Pancreas (tissue), 10 donors: Measurements from ENCODE around the gene CRYAA. TPM values are rescaled to one million over a fixed set of nuclear protein-coding genes. Genes with fewer than 3 reads are reported as not detected.
"Not testable (repeated sequence)": the region's sequence is repeated elsewhere in the genome, so short reads cannot be mapped to it uniquely, and the experiment has no call there.

Experiments
- ATAC-seq, 4 donors: fragments of 200-7000 bp; cut with Tn5 transposase; one replicate each; pipeline versions ENCODE4 v1.8.0 to v1.9.1; 2020; ENCODE audit warnings: mild to moderate bottlenecking in 4 of 4, moderate library complexity in 4 of 4
- DNase-seq, 6 donors: peaks; one replicate each; pipeline ENCODE4 v3.0.0-alpha.2; 2020
- FAIRE-seq: peaks from 2 replicates; lab custom pipeline; 2012; peaks lifted over from hg19 to GRCh38; lab: Jason Lieb, UNC
- H3K27ac ChIP-seq, 4 donors: fragments of 200-600 bp; sonication (generic); 1 replicate in 3 of 4; 2 replicates in 1 of 4; pipeline versions ENCODE4 v1.5.0 to v1.8.0; 2020
- H3K27me3 ChIP-seq, 4 donors: fragments of 200-600 bp; one replicate each; pipeline ENCODE4 v1.8.0; 2021
- H3K36me3 ChIP-seq, 3 donors: fragments of 200-600 bp; sonication (generic) in 1 of 3; one replicate each; pipeline versions ENCODE4 v1.5.0 to v1.8.0; 2020 to 2021
- H3K4me1 ChIP-seq, 3 donors: fragments of 200-600 bp; one replicate each; pipeline ENCODE4 v1.8.0; 2021
- H3K4me3 ChIP-seq, 4 donors: fragments of 200-600 bp; sonication (generic) in 2 of 4; one replicate each; pipeline versions ENCODE4 v1.5.0 to v1.8.0; 2020 to 2021
- H3K9me3 ChIP-seq, 4 donors: fragments of 200-600 bp; one replicate each; pipeline ENCODE4 v1.8.0; 2021
- WGBS, 2 donors: extraction: QIAGEN DNeasy Blood & Tissue Kit; methylation state at CpG; one replicate each; pipeline ENCODE4 v1.1.7; 2013; 5-methylcytosine and 5-hydroxymethylcytosine counted together
- intact Hi-C, 3 donors: fragments of 100-400 bp; cut with DNase I; formaldehyde crosslinking; loops; one replicate each; pipeline versions ENCODE4 v1.11.1 to v1.14.2; 2022
- polyA plus RNA-seq, 2 donors: library from polyadenylated mRNA; stranded (reverse); fragments of 200-250 nt; gene quantifications; one replicate each; pipeline ENCODE4 v1.2.3, GENCODE V29; 2013
- total RNA-seq, 6 donors: library from RNA; stranded (reverse); fragmentation: NEBNext Ultra II Directional in 4 of 6; extraction: Animal tissue kit (Norgen Biotek cat#: 25700) in 4 of 6; gene quantifications; one replicate each; pipeline versions ENCODE4 v1.2.1 to v1.2.4, GENCODE V29; 2021 to 2023
- donor health status: healthy with polysubstance abuse.
- donor health status: DM: no; HTN: no; CAD: no; lungs with moderate emphysema.
- donor health status: DM: no; HTN: no; CAD: no.
- donor health status: control.
- donor health status: control.
- donor health status: Bipolar disorder and iron deficiency.
- donor health status: DM: yes; HTN: yes; CAD: no.
- donor health status: DM: no; HTN: no; CAD: no.
- donor health status: DM: no; HTN: no; CAD: no.
- donor health status: DM: yes; HTN: yes; CAD: no.

CRYAA gene
- total RNA-seq (not detected), polyA plus RNA-seq (not detected)

GRCh38 chr21:43168708-43169107 lies at the start of gene CRYAA:
CRYAA (plus strand) TSS chr21:43169008; CDS start chr21:43169100, 92 bp downstream.
- H3K4me3 ChIP-seq, H3K27me3 ChIP-seq, H3K27ac ChIP-seq, H3K9me3 ChIP-seq, H3K36me3 ChIP-seq, ATAC-seq, FAIRE-seq, DNase-seq, H3K4me1 ChIP-seq, intact Hi-C loops: not testable (repeated sequence)
- WGBS, 2 donors: 41% methylated on average over 3 of the region's 16 CpGs; no CpG with 5 or more reads in 1 of the 2 donors

GRCh38 chr21:43130094-43130493 lies 38.7 kb upstream of the CRYAA start:
- H3K36me3 ChIP-seq, H3K9me3 ChIP-seq, H3K4me3 ChIP-seq, FAIRE-seq, H3K27ac ChIP-seq, DNase-seq, intact Hi-C loops, H3K27me3 ChIP-seq, H3K4me1 ChIP-seq: not testable (repeated sequence)
- peak in 2 of 4 donors; percentile 55 to 63 for ATAC-seq
- no CpG with 5 or more reads among the region's 7 CpGs for WGBS, 2 donors

- ATAC-seq, H3K9me3 ChIP-seq, intact Hi-C loops, DNase-seq, H3K27ac ChIP-seq, H3K27me3 ChIP-seq, H3K4me3 ChIP-seq, H3K4me1 ChIP-seq, H3K36me3 ChIP-seq, FAIRE-seq: not testable (repeated sequence)
- WGBS, 2 donors: no CpG with 5 or more reads among the region's 10 CpGs
Measured at GRCh38 chr21:43134520-43134919, 34.3 kb upstream of the CRYAA start.

- H3K4me3 ChIP-seq, H3K36me3 ChIP-seq, intact Hi-C loops, FAIRE-seq, DNase-seq, H3K9me3 ChIP-seq, H3K27ac ChIP-seq, H3K4me1 ChIP-seq, H3K27me3 ChIP-seq: not testable (repeated sequence)
- peak in 3 of 4 donors; percentile 76 to 93 (median 78) for ATAC-seq
- 0 to 10% methylated on average over 2 of the region's 8 CpGs for WGBS, 2 donors
Measured at GRCh38 chr21:43138944-43139343, 29.9 kb upstream of the CRYAA start.

- intact Hi-C loops, ATAC-seq: not testable (repeated sequence)
Measured at GRCh38 chr21:43141407-43141806, 27.4 kb upstream of the CRYAA start.

GRCh38 chr21:43146637-43147036 lies 22.2 kb upstream of the CRYAA start:
- DNase-seq, intact Hi-C loops, ATAC-seq, H3K27me3 ChIP-seq, FAIRE-seq, H3K4me1 ChIP-seq, H3K9me3 ChIP-seq, H3K4me3 ChIP-seq, H3K36me3 ChIP-seq, H3K27ac ChIP-seq: not testable (repeated sequence)
- WGBS, 2 donors: no CpG with 5 or more reads among the region's 12 CpGs

More at GRCh38 chr21:43141407-43141806, 27.4 kb upstream of the CRYAA start:
- not testable (repeated sequence) for H3K9me3 ChIP-seq, H3K4me3 ChIP-seq, H3K27me3 ChIP-seq, FAIRE-seq, DNase-seq, H3K36me3 ChIP-seq, H3K27ac ChIP-seq, H3K4me1 ChIP-seq
- 69% methylated on average over 3 of the region's 17 CpGs; no CpG with 5 or more reads in 1 of the 2 donors for WGBS, 2 donors

GRCh38 chr21:43147999-43148398 lies 20.8 kb upstream of the CRYAA start:
- FAIRE-seq, H3K27ac ChIP-seq, H3K9me3 ChIP-seq, intact Hi-C loops, H3K27me3 ChIP-seq, DNase-seq, H3K4me3 ChIP-seq, ATAC-seq, H3K36me3 ChIP-seq, H3K4me1 ChIP-seq: not testable (repeated sequence)
- no CpG with 5 or more reads among the region's 7 CpGs for WGBS, 2 donors

- intact Hi-C loops, H3K4me1 ChIP-seq, H3K36me3 ChIP-seq, H3K4me3 ChIP-seq, H3K27ac ChIP-seq, FAIRE-seq, H3K27me3 ChIP-seq, H3K9me3 ChIP-seq, DNase-seq: not testable (repeated sequence)
- WGBS, 2 donors: no CpG with 5 or more reads among the region's 11 CpGs
- peak; percentile 88 to 95 (median 92) for ATAC-seq
Measured at GRCh38 chr21:43149344-43149743, 19.5 kb upstream of the CRYAA start.

GRCh38 chr21:43153601-43154000 lies 15.2 kb upstream of the CRYAA start:
- H3K27me3 ChIP-seq, DNase-seq, intact Hi-C loops, H3K27ac ChIP-seq, H3K9me3 ChIP-seq, H3K4me3 ChIP-seq, FAIRE-seq, H3K36me3 ChIP-seq, H3K4me1 ChIP-seq: not testable (repeated sequence)
- WGBS, 2 donors: no CpG with 5 or more reads among the region's 33 CpGs
- peak in 3 of 4 donors; percentile 29 to 88 (median 59) for ATAC-seq

GRCh38 chr21:43159279-43160175 lies 9.3 kb upstream of the CRYAA start:
- H3K4me3 ChIP-seq, H3K36me3 ChIP-seq, ATAC-seq, H3K4me1 ChIP-seq, DNase-seq, intact Hi-C loops, H3K27me3 ChIP-seq, H3K9me3 ChIP-seq, H3K27ac ChIP-seq, FAIRE-seq: not testable (repeated sequence)
- WGBS, 2 donors: no CpG with 5 or more reads among the region's 31 CpGs

GRCh38 chr21:43161826-43162707 lies 6.7 kb upstream of the CRYAA start:
- peak in 2 of 4 donors; percentile 17 to 22 for ATAC-seq
- H3K9me3 ChIP-seq, H3K4me1 ChIP-seq, H3K36me3 ChIP-seq, DNase-seq, H3K27me3 ChIP-seq, FAIRE-seq, H3K4me3 ChIP-seq, intact Hi-C loops, H3K27ac ChIP-seq: not testable (repeated sequence)
- WGBS, 2 donors: no CpG with 5 or more reads among the region's 24 CpGs
